Esophagus squamous epithelium (tissue), 4 donors: ENCODE data around the gene PLXND1.

Experiments used
- CTCF ChIP-seq, 6 experiments: fragments of 450-650 bp in 4 of 6; fragments of 200-600 bp in 2 of 6; sonication (generic) in 2 of 6; IDR thresholded peaks; one replicate each; pipeline ENCODE4 v1.5.1; 2016 to 2019; ENCODE audit warnings: antibody characterized with exemption in 6 of 6, mild to moderate bottlenecking in 4 of 6, moderate library complexity in 4 of 6
- POLR2A ChIP-seq, 4 donors: fragments of 450-650 bp; IDR thresholded peaks; one replicate each; pipeline ENCODE4 v1.6.1; 2017; ENCODE audit warnings: antibody characterized with exemption in 4 of 4, mild to moderate bottlenecking in 4 of 4, moderate library complexity in 3 of 4

GRCh38 chr3:129628169-129628522 is 21.7 kb upstream of the PLXND1 start:
- no peak for TF ChIP-seq CTCF (IDR thresholded peaks at IDR 0.05)
- no peak for TF ChIP-seq POLR2A (IDR thresholded peaks at IDR 0.05)
